ENCODE measurements around the gene SHKBP1. TPM values are rescaled to one million over a fixed set of nuclear protein-coding genes. Genes with fewer than 3 reads are reported as not detected.

The SHKBP1 gene
- total RNA-seq, 1 donor from 2014 or later: 136 TPM

- no peaks in the 10 kb centered on the region for H3K36me3 Mint-ChIP-seq (ENCODE audit: low read depth)
- H3K27me3 Mint-ChIP-seq (ENCODE audit: low read depth): peaks cover 29% of the 10 kb centered on the region
These were observed 26.4 kb downstream of the SHKBP1 start for GRCh38 chr19:40603071-40603388.

DNA sequence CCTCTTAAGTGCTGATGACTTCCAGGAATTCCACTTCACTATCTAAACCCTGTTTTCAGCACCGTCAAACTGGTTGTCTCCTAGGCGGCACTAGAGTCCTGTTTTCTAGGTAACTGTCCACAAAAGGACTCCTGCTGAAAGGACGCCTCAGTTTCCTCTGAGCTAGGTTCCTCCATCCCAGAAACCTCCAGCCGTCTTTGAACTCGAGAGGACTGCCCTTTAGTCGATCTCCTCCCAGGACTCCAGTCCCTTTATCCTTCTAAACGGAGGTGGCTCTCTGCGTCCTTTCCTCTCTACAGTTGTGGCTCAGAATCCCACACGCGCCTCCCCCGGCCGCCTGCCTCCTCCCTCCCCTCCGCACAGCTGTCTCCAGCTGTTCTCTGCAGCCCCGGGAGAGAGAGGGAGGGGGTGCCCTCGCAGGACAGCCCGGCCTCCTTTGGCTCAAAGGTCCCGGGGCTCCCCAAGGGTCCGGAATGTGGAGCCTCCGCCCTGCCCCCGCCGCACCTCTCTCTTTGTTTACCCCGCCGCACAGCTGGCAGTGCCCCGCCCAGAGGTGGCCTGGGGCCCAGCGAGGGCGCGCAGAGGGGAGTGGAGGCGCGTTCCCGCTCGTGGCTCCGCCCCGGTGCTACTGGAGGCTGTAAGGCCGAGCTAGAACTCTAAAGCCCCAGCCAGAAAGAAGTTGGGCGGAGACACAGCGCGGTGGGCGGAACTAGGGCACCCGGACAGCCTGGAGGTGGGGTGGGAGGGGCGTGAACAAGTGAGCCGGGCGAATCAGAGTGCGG, 26.9 kb downstream of the SHKBP1 start:
- Mint-ChIP-seq H3K27me3 (ENCODE audit: low read depth) (peaks cover 25% of the 10 kb centered on the region), H3K4me3 (ENCODE audit: low read depth) (peak overlapping the region; percentile 85), H3K36me3 (ENCODE audit: low read depth) (no peaks in the 10 kb centered on the region), H3K27ac (peak overlapping the region; percentile 78), H3K4me1 (ENCODE audit: low read depth) (peaks cover 49% of the 10 kb centered on the region), H3K9me3 (no peaks in the 10 kb centered on the region)
- peak; percentile 98 for DNase-seq (ENCODE audit: low spot score)
- intact Hi-C loops (cut with micrococcal nuclease): loop anchor here (1.0 to 10.0 kb wide), 6 partner anchors 12 to 1821 kb away; partner anchors contain the start of genes AKT2 and LIPE

More at GRCh38 chr19:40603071-40603388, 26.4 kb downstream of the SHKBP1 start:
- intact Hi-C loops (cut with micrococcal nuclease): loop anchor here (2.0 to 10.0 kb wide), 4 partner anchors 32 to 1822 kb away; partner anchors contain the start of genes AKT2 and LIPE
- no peak overlapping the region for H3K4me3 Mint-ChIP-seq (ENCODE audit: low read depth)
- no peak overlapping the region for H3K27ac Mint-ChIP-seq
- no peak for DNase-seq (ENCODE audit: low spot score)
- no peaks in the 10 kb centered on the region for H3K9me3 Mint-ChIP-seq
- H3K4me1 Mint-ChIP-seq (ENCODE audit: low read depth): peaks cover 52% of the 10 kb centered on the region

DNA sequence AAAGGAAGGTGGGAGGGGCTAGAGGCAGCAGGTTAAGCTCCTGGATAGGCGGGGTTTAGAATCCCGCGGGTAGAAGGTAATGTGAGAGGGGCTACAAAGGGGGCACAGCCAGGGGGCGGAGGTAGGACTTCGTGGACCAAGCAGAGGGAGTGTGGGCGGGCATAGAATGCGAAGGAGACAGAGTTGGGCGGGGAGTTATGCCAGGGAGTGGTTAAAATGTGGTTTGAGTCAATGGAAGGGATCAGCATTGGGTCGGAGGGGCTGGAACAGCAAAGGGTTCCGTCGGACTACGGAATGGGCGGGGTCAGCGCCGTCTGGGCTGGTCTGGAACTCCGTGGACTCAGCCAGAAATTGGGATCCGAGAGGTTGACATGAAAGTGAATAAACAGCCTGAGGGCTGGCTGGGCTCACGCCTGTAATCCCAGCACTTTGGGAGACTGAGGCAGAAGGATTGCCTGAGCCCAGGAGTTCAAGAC, 27.5 kb downstream of the SHKBP1 start:
- Mint-ChIP-seq H3K4me3 (ENCODE audit: low read depth) (peak overlapping the region; percentile 85), H3K27me3 (ENCODE audit: low read depth) (peaks cover 19% of the 10 kb centered on the region), H3K4me1 (ENCODE audit: low read depth) (peaks cover 50% of the 10 kb centered on the region), H3K36me3 (ENCODE audit: low read depth) (no peaks in the 10 kb centered on the region), H3K27ac (peak overlapping the region; percentile 78), H3K9me3 (no peaks in the 10 kb centered on the region)
- DNase-seq (ENCODE audit: low spot score): no peak
- intact Hi-C loops (cut with micrococcal nuclease): loop anchor here (1.0 to 10.0 kb wide), 5 partner anchors 11 to 1821 kb away; partner anchors contain the start of genes AKT2 and LIPE

GRCh38 chr19:40604647-40605215, 28.1 kb downstream of the SHKBP1 start:
- intact Hi-C loops (cut with micrococcal nuclease): loop anchor here (1.0 to 10.0 kb wide), 5 partner anchors 11 to 1820 kb away; partner anchors contain the start of genes AKT2 and LIPE
- Mint-ChIP-seq H3K4me3 (ENCODE audit: low read depth) (peak overlapping the region; percentile 85), H3K4me1 (ENCODE audit: low read depth) (peaks cover 46% of the 10 kb centered on the region), H3K36me3 (ENCODE audit: low read depth) (no peaks in the 10 kb centered on the region), H3K27me3 (ENCODE audit: low read depth) (peaks cover 14% of the 10 kb centered on the region), H3K27ac (peak overlapping the region; percentile 93), H3K9me3 (no peaks in the 10 kb centered on the region)
- no peak for DNase-seq (ENCODE audit: low spot score)

- Mint-ChIP-seq H3K27me3 (ENCODE audit: low read depth) (peaks cover 12% of the 10 kb centered on the region), H3K9me3 (no peaks in the 10 kb centered on the region), H3K36me3 (ENCODE audit: low read depth) (no peaks in the 10 kb centered on the region), H3K4me3 (ENCODE audit: low read depth) (peak overlapping the region; percentile 85), H3K27ac (peak overlapping the region; percentile 93), H3K4me1 (ENCODE audit: low read depth) (peaks cover 47% of the 10 kb centered on the region)
- intact Hi-C loops (cut with micrococcal nuclease): loop anchor here (2.0 to 10.0 kb wide), 4 partner anchors 35 to 1819 kb away; partner anchors contain the start of genes AKT2 and LIPE
- peak; percentile 86 for DNase-seq (ENCODE audit: low spot score)
These were observed 28.7 kb downstream of the SHKBP1 start for GRCh38 chr19:40605216-40605971.

DNA sequence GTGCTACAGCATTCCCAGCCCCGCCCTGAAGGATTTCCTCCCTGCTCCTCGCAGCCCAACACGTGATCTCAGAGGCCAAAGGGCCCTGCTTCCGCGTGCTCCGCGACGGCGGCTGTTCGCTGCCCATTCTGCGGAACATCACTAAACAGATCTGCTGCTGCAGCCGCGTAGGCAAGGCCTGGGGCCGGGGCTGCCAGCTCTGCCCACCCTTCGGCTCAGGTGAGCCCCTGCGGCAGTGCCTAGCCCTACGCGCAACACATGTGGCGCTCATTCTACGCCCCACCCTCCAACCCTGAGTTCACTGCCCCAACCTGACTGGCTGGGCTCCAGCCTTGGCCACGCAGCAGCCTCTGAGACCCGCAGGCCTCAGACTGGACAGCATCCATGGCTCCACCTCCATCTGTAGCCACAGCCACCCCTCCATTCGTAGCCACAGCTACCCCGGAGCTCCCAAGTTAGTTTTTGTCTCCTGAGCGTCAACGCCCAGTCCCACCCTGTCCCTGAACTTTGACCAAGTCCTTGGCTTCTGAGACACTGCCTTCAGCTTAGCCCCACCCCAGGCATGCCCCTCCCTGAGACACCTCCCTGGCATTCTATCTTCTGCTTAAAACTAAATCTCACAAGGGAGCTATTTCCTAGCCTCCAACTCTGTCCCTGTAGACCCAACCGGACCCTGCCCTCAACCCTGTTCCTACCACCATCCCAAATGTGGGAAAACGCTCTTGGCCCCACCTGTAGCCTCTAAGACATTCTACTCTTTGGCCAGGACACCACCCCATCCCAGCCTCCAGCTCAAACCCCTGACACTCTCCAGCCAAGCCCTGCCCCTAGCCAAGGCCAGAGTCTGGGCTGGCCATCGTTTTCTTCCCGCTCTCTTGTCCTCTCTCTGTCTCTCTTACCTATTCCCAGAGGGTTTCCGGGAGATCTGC, 30.9 kb downstream of the SHKBP1 start:
- peaks cover 51% of the 10 kb centered on the region for H3K4me1 Mint-ChIP-seq (ENCODE audit: low read depth)
- H3K27ac Mint-ChIP-seq: no peak overlapping the region
- no peaks in the 10 kb centered on the region for H3K36me3 Mint-ChIP-seq (ENCODE audit: low read depth)
- H3K4me3 Mint-ChIP-seq (ENCODE audit: low read depth): peak overlapping the region; percentile 85
- DNase-seq (ENCODE audit: low spot score): no peak
- no peaks in the 10 kb centered on the region for H3K27me3 Mint-ChIP-seq (ENCODE audit: low read depth)
- intact Hi-C loops (cut with micrococcal nuclease): loop anchor here (10.0 kb wide), 3 partner anchors 323 to 1817 kb away; partner anchors contain the start of genes AKT2 and LIPE
- H3K9me3 Mint-ChIP-seq: no peaks in the 10 kb centered on the region

GRCh38 chr19:40608240-40608621, 31.6 kb downstream of the SHKBP1 start:
- DNase-seq (ENCODE audit: low spot score): no peak
- intact Hi-C loops (cut with micrococcal nuclease): loop anchor here (10.0 kb wide), 3 partner anchors 323 to 1817 kb away; partner anchors contain the start of genes AKT2 and LIPE
- no peak overlapping the region for H3K27ac Mint-ChIP-seq

GRCh38 chr19:40608957-40609356, 32.3 kb downstream of the SHKBP1 start:
- Mint-ChIP-seq H3K9me3 (no peaks in the 10 kb centered on the region), H3K4me3 (ENCODE audit: low read depth) (peak overlapping the region; percentile 80), H3K27me3 (ENCODE audit: low read depth) (no peaks in the 10 kb centered on the region), H3K4me1 (ENCODE audit: low read depth) (peaks cover 39% of the 10 kb centered on the region), H3K27ac (peak overlapping the region; percentile 93), H3K36me3 (ENCODE audit: low read depth) (no peaks in the 10 kb centered on the region)
- intact Hi-C loops (cut with micrococcal nuclease): loop anchor here (10.0 kb wide), 3 partner anchors 324 to 1816 kb away; partner anchors contain the start of genes AKT2 and LIPE
- DNase-seq (ENCODE audit: low spot score): no peak

More at GRCh38 chr19:40608240-40608621, 31.6 kb downstream of the SHKBP1 start:
- Mint-ChIP-seq H3K36me3 (ENCODE audit: low read depth) (no peaks in the 10 kb centered on the region), H3K4me3 (ENCODE audit: low read depth) (peak overlapping the region; percentile 54), H3K4me1 (ENCODE audit: low read depth) (peaks cover 46% of the 10 kb centered on the region), H3K9me3 (no peaks in the 10 kb centered on the region), H3K27me3 (ENCODE audit: low read depth) (no peaks in the 10 kb centered on the region)

GRCh38 chr19:40609561-40610395, 33.1 kb downstream of the SHKBP1 start:
- intact Hi-C loops (cut with micrococcal nuclease): loop anchor here (5.0 to 10.0 kb wide), 6 partner anchors 142 to 1815 kb away; partner anchors contain the start of genes AKT2, BLVRB, EGLN2 and HNRNPUL1

GRCh38 chr19:40610396-40611064, 33.9 kb downstream of the SHKBP1 start:
- intact Hi-C loops (cut with micrococcal nuclease): loop anchor here (5.0 to 10.0 kb wide), 3 partner anchors 143 to 654 kb away; partner anchors contain the start of genes BLVRB, EGLN2, HNRNPUL1 and SPTBN4

More at GRCh38 chr19:40609561-40610395, 33.1 kb downstream of the SHKBP1 start:
- Mint-ChIP-seq H3K4me1 (ENCODE audit: low read depth) (peaks cover 35% of the 10 kb centered on the region), H3K27ac (peak overlapping the region; percentile 93), H3K9me3 (no peaks in the 10 kb centered on the region), H3K36me3 (ENCODE audit: low read depth) (no peaks in the 10 kb centered on the region), H3K4me3 (ENCODE audit: low read depth) (peak overlapping the region; percentile 80), H3K27me3 (ENCODE audit: low read depth) (no peaks in the 10 kb centered on the region)
- DNase-seq (ENCODE audit: low spot score): peak; percentile 87

More at GRCh38 chr19:40610396-40611064, 33.9 kb downstream of the SHKBP1 start:
- Mint-ChIP-seq H3K4me1 (ENCODE audit: low read depth) (peaks cover 37% of the 10 kb centered on the region), H3K27ac (peak overlapping the region; percentile 93), H3K4me3 (ENCODE audit: low read depth) (peak overlapping the region; percentile 80), H3K27me3 (ENCODE audit: low read depth) (no peaks in the 10 kb centered on the region), H3K9me3 (no peaks in the 10 kb centered on the region), H3K36me3 (ENCODE audit: low read depth) (peaks cover 1% of the 10 kb centered on the region)
- no peak for DNase-seq (ENCODE audit: low spot score)
